Activated CD4-positive, alpha-beta T cell treated with anti-CD3 and anti-CD28 coated beads for 1 hour (primary cell): ENCODE data around the gene ZNF184.

Experiments used
- DNase-seq: peaks from one replicate; pipeline ENCODE4 v3.0.0-alpha.2; 2020

ZNF184 gene

GRCh38 chr6:27472617-27473400 lies at the start of gene ZNF184:
Gene ZNF184 (minus strand): TSS chr6:27473105. CDS start chr6:27472294, 811 bp downstream.
- peak; percentile 71 for DNase-seq

- peak; percentile 24 for DNase-seq
Measured at GRCh38 chr6:27518881-27519795, 46.2 kb upstream of the ZNF184 start.

- DNase-seq, result no peak
Measured at GRCh38 chr6:27517928-27518787, 45.3 kb upstream of the ZNF184 start.

- no peak for DNase-seq
Measured at GRCh38 chr6:27517238-27517637, 44.3 kb upstream of the ZNF184 start.

- no peak for DNase-seq
Measured at GRCh38 chr6:27514906-27515495, 42.1 kb upstream of the ZNF184 start.

GRCh38 chr6:27512525-27512924 lies 39.6 kb upstream of the ZNF184 start:
- no peak for DNase-seq

- no peak for DNase-seq
Measured at GRCh38 chr6:27507041-27507956, 34.4 kb upstream of the ZNF184 start.

- peak; percentile 30 for DNase-seq
Measured at GRCh38 chr6:27505209-27506027, 32.5 kb upstream of the ZNF184 start.

- DNase-seq, result peak; percentile 61
Measured at GRCh38 chr6:27503436-27504030, 30.6 kb upstream of the ZNF184 start.

GRCh38 chr6:27502508-27503435 lies 29.9 kb upstream of the ZNF184 start:
- peak; percentile 49 for DNase-seq

- DNase-seq, result no peak
Measured at GRCh38 chr6:27501187-27501586, 28.3 kb upstream of the ZNF184 start.

GRCh38 chr6:27500177-27500576 lies 27.3 kb upstream of the ZNF184 start:
- no peak for DNase-seq

- DNase-seq, result no peak
Measured at GRCh38 chr6:27495386-27496135, 22.7 kb upstream of the ZNF184 start.

GRCh38 chr6:27494987-27495385 lies 22.1 kb upstream of the ZNF184 start:
- no peak for DNase-seq

GRCh38 chr6:27494103-27494502 lies 21.2 kb upstream of the ZNF184 start:
- DNase-seq, result no peak

- DNase-seq, result no peak
Measured at GRCh38 chr6:27492631-27493190, 19.8 kb upstream of the ZNF184 start.

- peak; percentile 81 for DNase-seq
Measured at GRCh38 chr6:27479319-27480182, 6.6 kb upstream of the ZNF184 start.
